Thyroid gland (tissue), 4 donors: ENCODE measurements around the gene CARD14. TPM values are rescaled to one million over a fixed set of nuclear protein-coding genes. Genes with fewer than 3 reads are reported as not detected.
"Not testable (repeated sequence)": the region's sequence is repeated elsewhere in the genome, so short reads cannot be mapped to it uniquely, and the experiment has no call there.

ENCODE experiments used
- DNase-seq, 2 donors: peaks; one replicate each; pipeline ENCODE4 v3.0.0-alpha.2; 2019
- H3K27ac ChIP-seq, 3 donors: fragments of 200-600 bp; sonication (generic); 1 replicate in 2 of 3; 2 replicates in 1 of 3; pipeline ENCODE4 v1.5.1; 2016 to 2019; ENCODE audit warnings: mild to moderate bottlenecking in 1 of 3, moderate library complexity in 1 of 3
- H3K27me3 ChIP-seq: fragments of 200-600 bp; sonication (generic); one replicate; pipeline ENCODE4 v1.5.1; 2019
- H3K36me3 ChIP-seq, 2 donors: fragments of 200-600 bp; sonication (generic); one replicate each; pipeline ENCODE4 v1.5.1; 2016 to 2019
- H3K4me1 ChIP-seq, 2 donors: fragments of 200-600 bp; sonication (generic); one replicate each; pipeline ENCODE4 v1.5.1; 2017 to 2019
- H3K4me3 ChIP-seq, 3 donors: fragments of 200-600 bp; sonication (generic); replicated peaks in 1 of 3; 1 replicate in 2 of 3; 2 replicates in 1 of 3; pipeline ENCODE4 v1.5.1; 2016; ENCODE audit warnings: mild to moderate bottlenecking in 1 of 3
- H3K9me3 ChIP-seq: fragments of 200-600 bp; sonication (generic); one replicate; pipeline ENCODE4 v1.5.1; 2017
- CTCF ChIP-seq, 6 experiments: fragments of 200-600 bp in 3 of 6; fragments of 450-650 bp in 3 of 6; sonication (generic) in 3 of 6; IDR thresholded peaks; one replicate each; pipeline ENCODE4 v1.5.1; 2016 to 2019; ENCODE audit warnings: antibody characterized with exemption in 6 of 6, mild to moderate bottlenecking in 2 of 6, inconsistent platforms in 1 of 6, moderate library complexity in 1 of 6
- POLR2A ChIP-seq, 2 donors: fragments of 450-650 bp; IDR thresholded peaks; one replicate each; pipeline ENCODE4 v1.6.1; 2017; ENCODE audit warnings: antibody characterized with exemption in 2 of 2, mild to moderate bottlenecking in 2 of 2, moderate library complexity in 1 of 2
- WGBS, 2 donors: methylation state at CpG; one replicate each; pipeline ENCODE4 v1.1.5; 2017; 5-methylcytosine and 5-hydroxymethylcytosine counted together
- intact Hi-C: fragments of 100-400 bp; cut with DNase I; formaldehyde crosslinking; loops from one replicate; pipeline ENCODE4 v1.15.1; 2023
- small RNA-seq: library from RNA; depleted of rRNA; stranded (forward); fragments of <200 nt; gene quantifications from one replicate; pipeline ENCODE3, GENCODE V24; 2016
- total RNA-seq, 4 donors: library from RNA; depleted of rRNA; stranded (reverse); fragments of >200 nt; gene quantifications; one replicate each; pipeline ENCODE4 v1.2.3, GENCODE V29; 2016

CARD14 gene
- total RNA-seq, 4 donors from 2014 or later: 0.34 to 3.9 TPM; not detected in 2

DNA sequence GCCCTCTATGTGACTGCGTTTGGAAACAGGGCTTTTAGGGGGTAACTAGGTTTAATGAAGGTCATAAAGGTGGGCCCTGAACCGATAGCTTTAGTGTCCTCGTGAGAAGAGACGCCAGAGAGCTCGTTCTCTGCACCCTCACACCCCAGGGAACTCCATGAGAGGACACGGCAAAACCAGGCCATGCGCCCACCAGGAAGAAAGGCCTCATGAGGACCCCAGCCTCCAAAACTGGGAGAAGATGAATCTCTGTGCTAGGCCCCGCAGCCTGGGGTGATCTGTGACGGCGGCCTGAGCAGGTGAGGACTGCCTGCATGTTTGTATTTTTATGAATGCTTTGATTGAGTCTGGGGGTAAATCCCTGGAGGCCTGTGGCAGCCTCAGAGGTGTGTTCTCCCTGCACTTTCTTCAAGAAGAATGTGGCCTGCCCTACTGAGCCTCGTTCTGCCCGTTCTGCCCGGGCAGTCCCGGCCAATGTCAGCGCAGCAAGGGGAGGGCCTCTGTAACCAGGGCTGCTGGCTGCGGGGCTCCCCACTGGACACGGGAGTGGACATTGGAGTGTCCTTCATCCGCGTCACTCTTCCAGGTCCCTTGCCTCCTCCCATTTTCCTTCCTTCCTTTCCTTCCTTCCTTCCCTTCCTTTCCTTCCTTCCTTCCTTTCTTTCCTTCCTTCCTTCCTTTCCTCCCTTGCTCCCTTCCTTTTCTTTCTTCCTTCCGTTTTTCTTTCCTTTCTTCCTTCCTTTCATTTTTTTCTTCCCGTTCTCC, 84.0 kb downstream of the CARD14 start:
- Histone ChIP-seq H3K27ac (peak overlapping the region; percentile 84 to 96 (median 94)), H3K36me3 (peaks cover 6 to 16% of the 10 kb centered on the region in 2 donors), H3K9me3 (no peaks in the 10 kb centered on the region), H3K27me3 (no peaks in the 10 kb centered on the region), H3K4me3 (no peak overlapping the region), H3K4me1 (peaks cover 32 to 45% of the 10 kb centered on the region in 2 donors)
- peak in 1 of 2 donors; percentile 74 for TF ChIP-seq POLR2A (IDR thresholded peaks at IDR 0.05)
- no peak for TF ChIP-seq CTCF (IDR thresholded peaks at IDR 0.05)
- intact Hi-C loops: no loop called here
- WGBS, 2 donors: 42 to 59% methylated on average over 18 to 21 of the region's 21 CpGs
- DNase-seq: peak; percentile 94 to 96

DNA sequence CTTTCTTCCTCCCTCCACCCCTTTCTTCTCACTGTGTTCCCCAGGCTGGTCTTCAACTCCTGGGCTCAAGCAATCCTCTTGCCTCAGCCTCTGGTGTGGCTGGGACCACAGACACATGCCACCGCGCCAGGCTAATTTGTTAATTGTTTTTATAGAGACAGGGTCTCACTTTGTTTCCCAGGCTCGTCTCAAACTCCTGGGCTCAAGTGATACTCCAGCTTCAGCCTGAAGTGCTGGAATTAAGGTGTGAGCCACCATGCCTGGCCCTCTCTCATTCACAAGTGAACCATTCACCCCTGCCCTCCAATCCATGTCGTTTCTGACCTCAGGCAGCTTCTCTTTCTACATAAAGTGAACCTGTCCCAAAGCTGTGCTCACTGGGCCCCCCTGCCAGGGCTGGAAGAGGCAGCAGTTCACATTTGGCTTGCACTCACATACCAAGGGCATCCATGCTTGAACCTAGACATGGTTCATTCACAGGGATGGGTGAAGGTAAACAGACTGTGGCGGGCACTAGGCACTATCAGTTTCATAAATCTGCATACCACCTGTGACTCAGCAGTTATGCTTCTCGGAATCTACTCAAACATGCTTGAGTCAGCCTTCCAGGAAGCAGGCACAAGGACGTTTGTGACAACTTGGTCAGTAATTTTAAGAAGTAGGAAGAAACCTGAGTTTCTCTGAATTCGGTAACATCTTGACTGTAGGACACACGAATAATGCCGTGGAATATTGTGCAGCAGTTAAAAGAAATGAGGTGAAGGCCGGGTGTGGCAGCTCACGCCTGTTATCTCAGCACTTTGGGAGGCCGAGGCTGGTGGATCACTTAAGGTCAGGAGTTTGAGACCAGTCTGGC, 84.8 kb downstream of the CARD14 start:
- peak; percentile 96 for DNase-seq
- H3K4me3 ChIP-seq: no peak overlapping the region
- H3K9me3 ChIP-seq: no peaks in the 10 kb centered on the region
- H3K36me3 ChIP-seq: peaks cover 0 to 12% of the 10 kb centered on the region in 2 donors
- intact Hi-C loops: no loop called here
- peak in 1 of 2 donors; percentile 45 for TF ChIP-seq POLR2A (IDR thresholded peaks at IDR 0.05)
- TF ChIP-seq CTCF (IDR thresholded peaks at IDR 0.05): no peak
- peaks cover 35 to 52% of the 10 kb centered on the region in 2 donors for H3K4me1 ChIP-seq
- H3K27me3 ChIP-seq: no peaks in the 10 kb centered on the region
- WGBS, 2 donors: 27 to 37% methylated on average over 13 of the region's 13 CpGs
- H3K27ac ChIP-seq: peak overlapping the region; percentile 84 to 96 (median 94)

DNA sequence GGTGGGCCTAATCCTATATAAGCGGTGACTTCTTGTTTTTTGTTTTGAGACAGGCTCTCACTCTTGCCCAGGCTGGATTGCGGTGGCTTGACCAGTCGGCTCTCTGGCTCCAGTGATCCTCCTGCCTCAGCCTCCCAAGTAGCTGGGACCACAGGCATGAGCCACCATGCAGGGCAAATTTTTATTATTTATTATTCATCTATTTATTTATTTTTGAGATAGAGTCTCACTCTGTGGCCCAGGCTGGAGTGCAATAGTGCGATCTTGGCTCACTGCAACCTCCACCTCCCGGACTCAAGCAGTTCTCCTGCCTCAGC, 86.2 kb downstream of the CARD14 start:
- Histone ChIP-seq H3K36me3 (peaks cover 0 to 5% of the 10 kb centered on the region in 2 donors), H3K27me3 (no peaks in the 10 kb centered on the region), H3K27ac (peak overlapping the region; percentile 84 to 94 (median 89)), H3K9me3 (no peaks in the 10 kb centered on the region), H3K4me1 (peaks cover 38 to 55% of the 10 kb centered on the region in 2 donors), H3K4me3 (no peak overlapping the region)
- WGBS, 2 donors: 94 to 99% methylated on average over 5 of the region's 5 CpGs
- intact Hi-C loops: no loop called here
- no peak for TF ChIP-seq POLR2A (IDR thresholded peaks at IDR 0.05)
- no peak for TF ChIP-seq CTCF (IDR thresholded peaks at IDR 0.05)
- no peak for DNase-seq

- WGBS, 2 donors: 77 to 92% methylated on average over 14 of the region's 14 CpGs
- Histone ChIP-seq H3K9me3 (no peaks in the 10 kb centered on the region), H3K27ac (peak overlapping the region in 2 of 3 donors; percentile 48 to 94), H3K27me3 (no peaks in the 10 kb centered on the region), H3K36me3 (no peaks in the 10 kb centered on the region), H3K4me1 (peaks cover 43 to 63% of the 10 kb centered on the region in 2 donors), H3K4me3 (no peak overlapping the region)
- DNase-seq: no peak
- intact Hi-C loops: no loop called here
- TF ChIP-seq POLR2A (IDR thresholded peaks at IDR 0.05) (no peak), CTCF (IDR thresholded peaks at IDR 0.05) (no peak)
These were observed 87.9 kb downstream of the CARD14 start for GRCh38 chr17:80257716-80258213.

- not testable (repeated sequence) for DNase-seq
- WGBS, 2 donors: 90 to 93% methylated on average over 2 of the region's 2 CpGs
These were observed 88.5 kb downstream of the CARD14 start for GRCh38 chr17:80258296-80258695.

More at GRCh38 chr17:80258296-80258695, 88.5 kb downstream of the CARD14 start:
- H3K27me3 ChIP-seq, H3K36me3 ChIP-seq, intact Hi-C loops, H3K9me3 ChIP-seq, H3K4me3 ChIP-seq: not testable (repeated sequence)
- Histone ChIP-seq H3K27ac (peak overlapping the region in 2 of 3 donors; percentile 48 to 94), H3K4me1 (peaks cover 44 to 62% of the 10 kb centered on the region in 2 donors)

Small RNA genes lying within 50 kb of the gene (small RNA-seq; reads per million reads assigned to genes)
- gene AC087741.2: not detected

Other genes with a start within 250 kb of the CARD14 start
- 10 to 100 TPM; 25.4 to 32.2 (median 29.8) TPM for gene TBC1D16, start 134.2 kb upstream of the CARD14 start, total RNA-seq
- 10 to 100 TPM in 2 of 4 donors, 1 to 10 TPM in 2; 6.7 to 17.3 (median 9.4) TPM for gene CCDC40, start 133.4 kb upstream of the CARD14 start, total RNA-seq
- 100 to 1,000 TPM in 1 of 4 donors, 10 to 100 TPM in 3; 42.1 to 131 (median 83.2) TPM for gene GAA, start 68.4 kb upstream of the CARD14 start, total RNA-seq
- 10 to 100 TPM; 42.9 to 79.8 (median 47.4) TPM for gene EIF4A3, start 22.9 kb upstream of the CARD14 start, total RNA-seq
- 10 to 100 TPM; 31.8 to 48.5 (median 38.2) TPM for gene SGSH, start 50.3 kb downstream of the CARD14 start, total RNA-seq
- 10 to 100 TPM; 25.1 to 65.3 (median 31.7) TPM for gene SLC26A11, start 50.4 kb downstream of the CARD14 start, total RNA-seq
- 100 to 1,000 TPM; 107 to 245 (median 187) TPM for gene RNF213, start 90.8 kb downstream of the CARD14 start, total RNA-seq
- 10 to 100 TPM; 18.8 to 37.1 (median 21.2) TPM for gene ENDOV, start 245.1 kb downstream of the CARD14 start, total RNA-seq